Fibroblast of villous mesenchyme (primary cell): ENCODE results near the gene MYO9A. TPM values are rescaled to one million over a fixed set of nuclear protein-coding genes. Genes with fewer than 3 reads are reported as not detected.

Experiments used
- DNase-seq: peaks from one replicate; pipeline ENCODE4 v3.0.0-alpha.2; 2010; ENCODE audit warnings: low read depth
- H3K4me3 ChIP-seq: 2 replicates; pipeline ENCODE4 v1.5.1; 2011; ENCODE audit warnings: low read depth, mild to moderate bottlenecking, low read length
- total RNA-seq: library from RNA; depleted of rRNA; stranded (reverse); fragments of >200 nt; gene quantifications from 2 replicates; pipeline ENCODE4 v1.2.3, GENCODE V29; 2012
- TF ChIP-seq, protein P1 (sequence below): IDR thresholded peaks from 2 replicates; pipeline ENCODE4 v1.5.1; 2012; ENCODE audit warnings: low read depth, mild to moderate bottlenecking, low read length; ENCODE audit not compliant: insufficient read depth

MYO9A gene
- total RNA-seq, 1 donor = 51.8 TPM

DNA sequence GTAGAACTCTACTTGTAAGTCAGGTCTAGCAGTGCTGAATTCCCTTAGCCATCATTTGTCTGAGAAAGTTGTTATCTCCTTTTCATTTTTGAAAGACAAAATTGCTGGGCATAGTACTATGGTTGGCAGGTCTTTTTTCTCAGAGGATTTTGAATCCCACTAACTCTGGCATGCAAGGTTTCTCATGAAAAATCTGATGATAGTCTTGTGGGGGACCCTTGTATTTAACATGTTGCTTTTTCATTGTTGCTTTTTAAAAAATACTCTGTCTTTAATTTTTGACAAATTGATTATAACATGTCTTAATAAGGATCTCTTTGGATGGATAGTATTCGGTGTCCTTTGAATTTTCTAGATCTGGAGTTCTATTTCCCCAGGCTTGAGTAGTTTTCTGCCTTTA is 186.7 kb downstream of the MYO9A start:
- TF ChIP-seq, protein P1, sequence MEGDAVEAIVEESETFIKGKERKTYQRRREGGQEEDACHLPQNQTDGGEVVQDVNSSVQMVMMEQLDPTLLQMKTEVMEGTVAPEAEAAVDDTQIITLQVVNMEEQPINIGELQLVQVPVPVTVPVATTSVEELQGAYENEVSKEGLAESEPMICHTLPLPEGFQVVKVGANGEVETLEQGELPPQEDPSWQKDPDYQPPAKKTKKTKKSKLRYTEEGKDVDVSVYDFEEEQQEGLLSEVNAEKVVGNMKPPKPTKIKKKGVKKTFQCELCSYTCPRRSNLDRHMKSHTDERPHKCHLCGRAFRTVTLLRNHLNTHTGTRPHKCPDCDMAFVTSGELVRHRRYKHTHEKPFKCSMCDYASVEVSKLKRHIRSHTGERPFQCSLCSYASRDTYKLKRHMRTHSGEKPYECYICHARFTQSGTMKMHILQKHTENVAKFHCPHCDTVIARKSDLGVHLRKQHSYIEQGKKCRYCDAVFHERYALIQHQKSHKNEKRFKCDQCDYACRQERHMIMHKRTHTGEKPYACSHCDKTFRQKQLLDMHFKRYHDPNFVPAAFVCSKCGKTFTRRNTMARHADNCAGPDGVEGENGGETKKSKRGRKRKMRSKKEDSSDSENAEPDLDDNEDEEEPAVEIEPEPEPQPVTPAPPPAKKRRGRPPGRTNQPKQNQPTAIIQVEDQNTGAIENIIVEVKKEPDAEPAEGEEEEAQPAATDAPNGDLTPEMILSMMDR = no peak
- DNase-seq = no peak
- no peak overlapping the region for H3K4me3 ChIP-seq

DNA sequence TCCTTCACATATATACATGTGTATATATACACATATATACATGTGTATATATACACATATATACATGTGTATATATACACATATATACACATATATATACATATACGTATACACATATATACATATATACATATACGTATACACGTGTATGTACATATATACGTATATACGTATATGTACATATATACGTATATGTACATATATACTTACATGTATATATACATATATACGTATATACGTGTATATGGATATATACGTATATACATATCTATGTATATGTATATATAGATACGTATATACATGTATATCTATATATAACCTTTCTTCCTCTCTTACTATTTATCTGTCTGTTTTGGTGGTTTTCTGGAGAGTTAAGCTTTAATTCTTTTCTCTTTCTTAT is 192.8 kb downstream of the MYO9A start:
- no peak overlapping the region for H3K4me3 ChIP-seq
- TF ChIP-seq, protein P1 = no peak

DNA sequence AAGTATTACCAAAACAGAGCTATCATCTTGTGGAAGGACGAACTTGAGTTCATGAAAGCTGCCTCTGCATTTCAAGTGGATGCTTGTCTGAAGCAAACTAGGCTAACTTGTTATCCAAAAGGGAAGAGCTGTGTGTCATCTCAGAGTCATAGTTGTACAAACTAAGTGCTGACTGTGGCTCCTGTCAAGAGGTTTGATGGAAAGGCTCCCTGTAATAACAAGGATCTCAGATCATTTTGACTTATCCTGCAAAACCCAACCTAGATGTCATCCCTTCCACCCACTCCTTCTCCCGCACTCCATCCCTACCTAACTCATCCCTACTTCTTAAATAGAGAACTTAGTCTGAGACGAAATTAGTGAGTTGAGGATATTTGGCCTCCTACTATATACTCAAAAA is 196.8 kb downstream of the MYO9A start:
- H3K4me3 ChIP-seq = no peak overlapping the region
- DNase-seq = no peak
- TF ChIP-seq, protein P1 = no peak

More for the DNA sequence above, 192.8 kb downstream of the MYO9A start:
- DNase-seq = no peak

DNA sequence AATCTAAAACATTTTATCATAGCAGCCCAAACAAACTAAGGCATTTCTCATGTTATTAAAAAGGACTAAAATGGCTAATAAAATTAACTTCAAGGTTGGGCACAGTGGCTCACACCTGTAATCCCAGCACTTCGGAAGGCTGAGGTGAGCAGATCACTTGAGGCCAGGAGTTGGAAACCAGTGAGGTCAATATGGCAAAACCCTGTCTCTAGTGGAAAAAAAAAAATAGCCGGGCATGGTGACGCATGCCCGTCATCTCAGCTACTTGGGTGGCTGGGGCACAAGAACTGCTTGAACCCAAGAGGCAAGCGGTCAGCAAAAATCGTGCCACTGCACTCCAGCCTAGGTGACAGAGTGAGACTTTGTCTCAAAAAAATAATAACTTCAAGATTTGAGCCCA is 197.4 kb downstream of the MYO9A start:
- TF ChIP-seq, protein P1 = no peak
- no peak overlapping the region for H3K4me3 ChIP-seq
- no peak for DNase-seq

DNA sequence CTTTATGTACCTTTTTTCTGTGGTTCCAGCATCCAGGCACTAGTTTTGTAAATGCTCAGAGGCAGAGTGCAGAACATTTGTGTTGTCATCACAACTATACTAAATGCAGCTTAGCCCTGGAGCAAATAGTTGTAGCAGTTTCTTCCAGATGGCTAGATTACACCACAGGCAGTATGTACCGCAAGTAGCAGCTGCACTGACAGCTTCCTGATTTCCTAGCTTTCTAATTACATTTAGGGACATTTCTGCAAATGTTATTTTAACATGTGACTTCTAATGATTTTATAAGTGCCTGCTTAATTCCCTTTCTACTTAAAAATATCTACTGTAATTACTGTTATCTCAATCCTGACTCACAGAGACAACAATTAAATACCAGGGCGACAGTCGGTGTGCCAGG is 201.1 kb downstream of the MYO9A start:
- H3K4me3 ChIP-seq = no peak overlapping the region
- DNase-seq = peak; percentile 20
- TF ChIP-seq, protein P1 = no peak

DNA sequence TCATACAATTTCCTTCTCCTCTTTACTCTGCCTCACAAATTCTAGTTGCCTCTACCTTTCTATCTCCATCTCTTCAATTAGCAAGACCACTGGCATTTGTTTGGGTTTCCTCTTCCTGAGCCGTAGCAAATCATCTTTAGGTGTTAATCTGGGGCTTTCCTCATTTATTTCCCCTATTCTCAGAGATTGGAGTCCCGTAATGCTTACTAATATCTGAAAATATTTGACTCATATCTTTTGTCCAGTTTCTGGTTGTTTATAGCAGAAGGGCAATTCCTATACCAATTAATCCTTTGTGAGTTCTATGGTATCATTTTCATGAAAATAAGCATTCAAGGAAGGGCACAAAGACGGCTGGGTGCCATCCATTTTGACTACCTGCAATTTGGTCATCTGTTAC is 203.9 kb downstream of the MYO9A start:
- no peak for DNase-seq
- TF ChIP-seq, protein P1 = no peak
- no peak overlapping the region for H3K4me3 ChIP-seq

DNA sequence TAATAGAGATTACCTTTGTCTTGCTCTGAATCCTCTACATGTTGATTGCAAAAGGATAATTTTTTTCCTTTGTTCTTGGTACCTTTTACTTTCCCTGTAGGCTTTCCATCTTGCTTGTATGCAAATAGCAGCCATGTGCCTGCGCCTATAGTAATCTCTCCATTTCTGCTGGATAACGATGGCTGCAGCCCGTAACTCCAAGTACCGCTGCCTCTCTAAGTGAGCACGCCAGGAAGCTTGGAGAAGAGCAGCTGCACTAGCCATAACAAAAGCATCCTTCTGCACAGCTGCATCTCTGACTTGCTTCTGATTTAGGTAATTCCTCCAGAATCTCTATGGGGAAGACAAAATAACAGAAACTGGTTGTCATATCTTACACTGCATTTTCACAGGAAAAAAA is 218.3 kb downstream of the MYO9A start:
- TF ChIP-seq, protein P1 = no peak
- DNase-seq = no peak
- H3K4me3 ChIP-seq = no peak overlapping the region
